GM12892 (cell line): Measurements from ENCODE around the gene NCAPG2.

Experiments used
- POLR2A ChIP-seq: IDR thresholded peaks from 2 replicates; pipeline ENCODE4 v1.6.1; 2011; ENCODE audit warnings: low read depth, low read length, control low read depth
- POLR2AphosphoS5 ChIP-seq: IDR thresholded peaks from 2 replicates; pipeline ENCODE4 v1.6.1; 2011; ENCODE audit warnings: low read depth, low read length, control low read depth

DNA sequence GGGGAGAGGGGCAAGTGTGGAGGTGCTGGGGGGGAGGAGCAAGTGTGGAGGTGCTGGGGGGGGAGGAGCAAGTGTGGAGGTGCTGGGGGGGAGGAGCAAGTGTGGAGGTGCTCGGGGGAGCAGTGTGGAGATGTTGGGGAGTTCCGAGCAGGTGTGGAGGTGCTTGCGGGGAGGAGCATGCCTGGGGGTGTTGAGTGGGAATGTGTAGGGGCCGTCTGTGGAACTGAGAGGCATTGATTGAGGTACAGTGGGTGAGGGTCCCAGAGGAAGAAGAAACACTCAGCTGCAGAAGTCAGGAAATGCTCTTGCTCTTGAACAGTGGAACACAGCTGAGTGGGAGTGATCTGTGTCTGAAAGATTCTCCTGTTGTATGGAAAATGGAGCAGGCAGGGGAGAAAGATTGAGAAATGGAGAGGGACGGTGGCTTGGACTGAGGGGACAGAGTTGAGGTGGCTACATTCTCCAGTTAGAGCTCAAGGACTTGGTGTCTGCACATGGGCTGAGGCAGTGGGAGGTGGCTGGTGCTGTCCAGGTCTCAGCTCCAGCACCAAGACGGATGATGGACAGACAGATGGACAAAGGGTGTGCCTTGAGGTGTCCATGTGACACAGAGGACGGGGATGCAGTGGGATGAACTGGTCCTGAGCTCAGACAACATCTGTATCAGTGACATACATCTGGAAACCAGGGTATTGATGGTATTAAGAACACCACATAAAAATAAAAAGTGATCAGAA lies 25.2 kb upstream of the NCAPG2 start:
- no peak for TF ChIP-seq POLR2A
- TF ChIP-seq POLR2AphosphoS5 = no peak
